IMR-90 (cell line): ENCODE results near the gene TANC2. TPM values are rescaled to one million over a fixed set of nuclear protein-coding genes. Genes with fewer than 3 reads are reported as not detected.

Source experiments
- ATAC-seq: fragments of 200-7000 bp; cut with Tn5 transposase; 2 replicates; pipeline ENCODE4 v1.9.1; 2020; ENCODE audit warnings: low read depth, mild to moderate bottlenecking, moderate library complexity
- BruUV-seq: library from RNA; stranded (reverse); fragments of 400-500 nt; replicated peaks from 2 replicates; lab custom pipeline; 2021; lab: Mats Ljungman, UMichigan
- CTCF ChIA-PET: fragments of 300-600 bp; formaldehyde crosslinking; extraction: SDS; loops from one replicate; lab custom pipeline; 2021; ENCODE audit warnings: antibody characterized with exemption; lab: Yijun Ruan, JAX
- POLR2A ChIA-PET: fragments of 300-600 bp; sonication (Branson Sonifier 250); formaldehyde crosslinking; loops from one replicate; lab custom pipeline; 2022; ENCODE audit warnings: antibody characterized with exemption; ENCODE audit not compliant: unreplicated experiment; lab: Charles Lee
- DNase-seq: peaks from one replicate; pipeline ENCODE4 v3.0.0; 2013
- H2AFZ ChIP-seq: replicated peaks from 2 replicates; pipeline ENCODE3; 2013; ENCODE audit warnings: low read length, mild to moderate bottlenecking; ENCODE audit not compliant: poor library complexity
- H2AK5ac ChIP-seq: 2 replicates; pipeline ENCODE4 v1.6.1; 2013; ENCODE audit warnings: low read depth, low read length, inconsistent platforms
- H2AK9ac ChIP-seq: replicated peaks from 2 replicates; pipeline ENCODE3; 2013; ENCODE audit warnings: mild to moderate bottlenecking, low read depth, low read length, moderate library complexity; ENCODE audit not compliant: poor library complexity
- H2BK120ac ChIP-seq: 2 replicates; pipeline ENCODE4 v1.6.1; 2013; ENCODE audit warnings: low read depth, low read length, inconsistent platforms
- H2BK15ac ChIP-seq: 3 replicates; pipeline ENCODE4 v1.6.1; 2013; ENCODE audit warnings: low read depth, low read length, inconsistent platforms
- H2BK20ac ChIP-seq: 2 replicates; pipeline ENCODE4 v1.6.1; 2013; ENCODE audit warnings: low read depth, mild to moderate bottlenecking, inconsistent platforms, low read length, moderate library complexity
- H2BK5ac ChIP-seq: 2 replicates; pipeline ENCODE4 v1.6.1; 2013; ENCODE audit warnings: mild to moderate bottlenecking, low read depth, low read length, inconsistent platforms; ENCODE audit not compliant: poor library complexity, severe bottlenecking
- H3K14ac ChIP-seq: replicated peaks from 2 replicates; pipeline ENCODE4 v1.6.1; 2013; ENCODE audit warnings: low read depth, low read length, inconsistent platforms
- H3K18ac ChIP-seq: 2 replicates; pipeline ENCODE4 v1.6.1; 2013; ENCODE audit warnings: low read depth, low read length, control low read depth
- H3K23ac ChIP-seq: 2 replicates; pipeline ENCODE4 v1.6.1; 2013; ENCODE audit warnings: low read depth, low read length, inconsistent platforms
- H3K27ac ChIP-seq: 2 replicates; pipeline ENCODE4 v1.5.1; 2013; ENCODE audit warnings: mild to moderate bottlenecking, control low read depth, low read length; ENCODE audit not compliant: insufficient read depth
- H3K27me3 ChIP-seq: 2 replicates; pipeline ENCODE4 v1.6.1; 2013; ENCODE audit warnings: low read length; ENCODE audit not compliant: control insufficient read depth, insufficient read depth
- H3K36me3 ChIP-seq: 2 replicates; pipeline ENCODE4 v1.6.1; 2013; ENCODE audit warnings: low read length, mixed read lengths; ENCODE audit not compliant: control insufficient read depth, insufficient read depth
- H3K4ac ChIP-seq: 2 replicates; pipeline ENCODE4 v1.6.1; 2013; ENCODE audit warnings: low read depth, low read length, inconsistent platforms
- H3K4me1 ChIP-seq: 2 replicates; pipeline ENCODE4 v1.6.1; 2013; ENCODE audit warnings: low read length, mixed read lengths; ENCODE audit not compliant: control insufficient read depth, insufficient read depth
- H3K4me2 ChIP-seq: 2 replicates; pipeline ENCODE4 v1.6.1; 2013; ENCODE audit warnings: low read depth, mild to moderate bottlenecking, control low read depth, low read length, moderate library complexity
- H3K4me3 ChIP-seq: 2 replicates; pipeline ENCODE4 v1.5.1; 2013; ENCODE audit warnings: low read depth, mild to moderate bottlenecking, control low read depth, low read length, moderate library complexity; ENCODE audit not compliant: insufficient read depth
- H3K56ac ChIP-seq: 2 replicates; pipeline ENCODE4 v1.6.1; 2013; ENCODE audit warnings: low read length, inconsistent platforms; ENCODE audit not compliant: insufficient read depth; ENCODE audit errors: extremely low read depth
- H3K79me1 ChIP-seq, 2 experiments: 2 replicates each; pipeline ENCODE4 v1.6.1; 2013; ENCODE audit warnings: low read length in 2 of 2, inconsistent platforms in 1 of 2, low read depth in 1 of 2
- H3K9ac ChIP-seq: 2 replicates; pipeline ENCODE4 v1.6.1; 2013; ENCODE audit warnings: low read depth, low read length, control low read depth
- H3K9me1 ChIP-seq: 2 replicates; pipeline ENCODE4 v1.6.1; 2013; ENCODE audit warnings: low read length, inconsistent platforms; ENCODE audit not compliant: insufficient read depth
- H3K9me3 ChIP-seq: 2 replicates; pipeline ENCODE4 v1.6.1; 2013; ENCODE audit warnings: low read length; ENCODE audit not compliant: control insufficient read depth, insufficient read depth
- H4K20me1 ChIP-seq: 2 replicates; pipeline ENCODE4 v1.6.1; 2013; ENCODE audit warnings: low read length, inconsistent platforms; ENCODE audit not compliant: insufficient read depth
- H4K5ac ChIP-seq: 2 replicates; pipeline ENCODE4 v1.6.1; 2013; ENCODE audit warnings: mild to moderate bottlenecking, low read depth, low read length, control low read depth
- H4K8ac ChIP-seq, 2 experiments: 2 replicates each; pipeline ENCODE4 v1.6.1; 2013; ENCODE audit warnings: low read depth in 2 of 2, low read length in 2 of 2, control low read depth in 1 of 2, inconsistent platforms in 1 of 2
- H4K91ac ChIP-seq: 2 replicates; pipeline ENCODE4 v1.6.1; 2013; ENCODE audit warnings: low read depth, low read length, inconsistent platforms; ENCODE audit not compliant: insufficient read depth
- BHLHE40 ChIP-seq: fragments of 150-350 bp; IDR thresholded peaks from 2 replicates; pipeline ENCODE4 v1.6.1; 2016; ENCODE audit warnings: mild to moderate bottlenecking, low read depth, low read length
- CEBPB ChIP-seq: IDR thresholded peaks from 2 replicates; pipeline ENCODE4 v1.6.1; 2012; ENCODE audit warnings: low read depth, low read length, improper control_type of control experiment
- CHD1 ChIP-seq: IDR thresholded peaks from 2 replicates; pipeline ENCODE4 v1.6.1; 2012; ENCODE audit warnings: low read depth, low read length, improper control_type of control experiment
- FOS ChIP-seq: fragments of 150-350 bp; IDR thresholded peaks from 2 replicates; pipeline ENCODE4 v1.6.1; 2016; ENCODE audit warnings: low read depth, low read length
- MAFK ChIP-seq: IDR thresholded peaks from 2 replicates; pipeline ENCODE4 v1.6.1; 2012; ENCODE audit warnings: low read depth, low read length, improper control_type of control experiment
- MAZ ChIP-seq: IDR thresholded peaks from 2 replicates; pipeline ENCODE4 v1.6.1; 2012; ENCODE audit warnings: low read depth, mild to moderate bottlenecking, low read length, improper control_type of control experiment, moderate library complexity, borderline replicate concordance
- MXI1 ChIP-seq: IDR thresholded peaks from 2 replicates; pipeline ENCODE4 v1.6.1; 2012; ENCODE audit warnings: low read depth, mild to moderate bottlenecking, low read length, moderate library complexity, borderline replicate concordance
- NFE2L2 ChIP-seq: fragments of 150-350 bp; IDR thresholded peaks from 2 replicates; pipeline ENCODE4 v1.6.1; 2016; ENCODE audit warnings: low read depth, mild to moderate bottlenecking, low read length
- POLR2A ChIP-seq: IDR thresholded peaks from 2 replicates; pipeline ENCODE4 v1.6.1; 2012; ENCODE audit warnings: mild to moderate bottlenecking, low read depth, low read length
- RAD21 ChIP-seq: IDR thresholded peaks from 2 replicates; pipeline ENCODE4 v1.6.1; 2012; ENCODE audit warnings: low read length, improper control_type of control experiment
- RCOR1 ChIP-seq: IDR thresholded peaks from 2 replicates; pipeline ENCODE4 v1.6.1; 2012; ENCODE audit warnings: mild to moderate bottlenecking, low read length, improper control_type of control experiment; ENCODE audit not compliant: insufficient replicate concordance
- RFX5 ChIP-seq: IDR thresholded peaks from 2 replicates; pipeline ENCODE4 v1.8.0; 2012; ENCODE audit warnings: low read depth, mild to moderate bottlenecking, low read length, moderate library complexity
- USF2 ChIP-seq: fragments of 150-350 bp; IDR thresholded peaks from 2 replicates; pipeline ENCODE4 v1.6.1; 2017; ENCODE audit warnings: mild to moderate bottlenecking, antibody characterized with exemption, low read length, low read depth
- whole genome bisulfite sequencing, 2 experiments: methylation state at CpG; one replicate each; pipeline versions ENCODE4 v1.1.5 to v1.1.7; 2013; ENCODE audit warnings: missing lambda C conversion rate in 2 of 2; ENCODE audit not compliant: insufficient read length in 1 of 2; ENCODE audit errors: extremely low coverage in 2 of 2; 5-methylcytosine and 5-hydroxymethylcytosine counted together
- dilution Hi-C: fragments of 300-500 bp; cut with HindIII; formaldehyde crosslinking; loops from one replicate; pipeline ENCODE4 v1.14.3; 2018; ENCODE audit warnings: low sequenced_read_pairs; ENCODE audit not compliant: unreplicated experiment
- in situ Hi-C: fragments of 300-500 bp; cut with MboI; formaldehyde crosslinking; loops from 3 replicates; pipeline ENCODE4 v1.14.3; 2019; ENCODE audit warnings: low sequenced_read_pairs, inconsistent platforms, mixed read lengths
- intact Hi-C: fragments of 100-400 bp; cut with micrococcal nuclease; formaldehyde crosslinking; loops from 2 replicates; pipeline ENCODE4 v1.10.0; 2022
- polyA plus RNA-seq, 3 experiments: library from polyadenylated mRNA; depleted of rRNA; stranded (reverse); fragments of >200 nt; gene quantifications; 2 replicates each; pipeline ENCODE4 v1.2.3, GENCODE V29; 2012; ENCODE audit warnings: low replicate concordance in 1 of 3
- total RNA-seq: library from RNA; depleted of rRNA; stranded (reverse); fragments of >200 nt; gene quantifications from 2 replicates; pipeline ENCODE4 v1.2.3, GENCODE V29; 2012
- TF ChIP-seq, protein P1 (sequence below): fragments of 150-350 bp; IDR thresholded peaks from 2 replicates; pipeline ENCODE4 v1.6.1; 2016; ENCODE audit warnings: low read depth, mild to moderate bottlenecking, low read length, moderate library complexity, borderline replicate concordance
- TF ChIP-seq, protein P2 (sequence below): conservative IDR thresholded peaks from 2 replicates; pipeline ENCODE4 v1.5.1; 2012; ENCODE audit warnings: mild to moderate bottlenecking, low read depth, low read length, improper control_type of control experiment

TANC2 gene
- total and polyA plus RNA-seq, 2 of the 4 experiments (the other 2 are of a cell fraction) = 20.6 to 41.4 TPM

DNA sequence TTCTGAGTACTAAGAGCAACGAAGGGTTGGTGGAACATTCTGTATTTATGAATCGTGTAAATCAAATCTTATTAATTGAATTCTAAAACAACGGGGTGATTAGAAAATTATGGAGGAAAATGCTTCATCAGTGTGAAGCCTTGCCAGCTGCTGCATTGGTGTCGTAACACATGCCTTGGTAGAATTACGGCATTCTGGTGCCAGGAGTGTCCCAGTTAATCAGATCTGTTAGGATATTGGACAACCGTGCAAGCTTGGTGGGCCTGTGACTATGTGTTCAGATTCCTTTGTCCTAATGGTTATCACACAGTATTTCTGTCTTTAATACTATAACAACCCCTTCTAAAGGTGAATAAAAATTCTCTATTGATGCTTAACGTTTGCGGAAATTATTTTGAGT lies 44.2 kb upstream of the TANC2 start:
- H2BK5ac ChIP-seq = no peak overlapping the region
- DNase-seq (no peak), ATAC-seq (no peak)
- WGBS, 2 experiments = 40% methylated on average over 1 of the region's 8 CpGs; no CpG with 5 or more reads in 1 of the 2 experiments
- no peaks in the 10 kb centered on the region for H3K9me1 ChIP-seq
- H3K4me1 ChIP-seq = peaks cover 7% of the 10 kb centered on the region
- no peak overlapping the region for H3K56ac ChIP-seq
- H3K23ac ChIP-seq = no peak overlapping the region
- in situ Hi-C loops (no loop called here), intact Hi-C loops (no loop called here), dilution Hi-C loops (no loop called here)
- H3K79me1 ChIP-seq = no peaks in the 10 kb centered on the region
- TF ChIP-seq, protein P1, sequence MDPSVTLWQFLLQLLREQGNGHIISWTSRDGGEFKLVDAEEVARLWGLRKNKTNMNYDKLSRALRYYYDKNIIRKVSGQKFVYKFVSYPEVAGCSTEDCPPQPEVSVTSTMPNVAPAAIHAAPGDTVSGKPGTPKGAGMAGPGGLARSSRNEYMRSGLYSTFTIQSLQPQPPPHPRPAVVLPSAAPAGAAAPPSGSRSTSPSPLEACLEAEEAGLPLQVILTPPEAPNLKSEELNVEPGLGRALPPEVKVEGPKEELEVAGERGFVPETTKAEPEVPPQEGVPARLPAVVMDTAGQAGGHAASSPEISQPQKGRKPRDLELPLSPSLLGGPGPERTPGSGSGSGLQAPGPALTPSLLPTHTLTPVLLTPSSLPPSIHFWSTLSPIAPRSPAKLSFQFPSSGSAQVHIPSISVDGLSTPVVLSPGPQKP = no peak
- no peak for TF ChIP-seq MXI1
- no peak for TF ChIP-seq MAFK
- TF ChIP-seq FOS = no peak
- TF ChIP-seq CHD1 = no peak
- no peak for TF ChIP-seq BHLHE40
- TF ChIP-seq, protein P2, sequence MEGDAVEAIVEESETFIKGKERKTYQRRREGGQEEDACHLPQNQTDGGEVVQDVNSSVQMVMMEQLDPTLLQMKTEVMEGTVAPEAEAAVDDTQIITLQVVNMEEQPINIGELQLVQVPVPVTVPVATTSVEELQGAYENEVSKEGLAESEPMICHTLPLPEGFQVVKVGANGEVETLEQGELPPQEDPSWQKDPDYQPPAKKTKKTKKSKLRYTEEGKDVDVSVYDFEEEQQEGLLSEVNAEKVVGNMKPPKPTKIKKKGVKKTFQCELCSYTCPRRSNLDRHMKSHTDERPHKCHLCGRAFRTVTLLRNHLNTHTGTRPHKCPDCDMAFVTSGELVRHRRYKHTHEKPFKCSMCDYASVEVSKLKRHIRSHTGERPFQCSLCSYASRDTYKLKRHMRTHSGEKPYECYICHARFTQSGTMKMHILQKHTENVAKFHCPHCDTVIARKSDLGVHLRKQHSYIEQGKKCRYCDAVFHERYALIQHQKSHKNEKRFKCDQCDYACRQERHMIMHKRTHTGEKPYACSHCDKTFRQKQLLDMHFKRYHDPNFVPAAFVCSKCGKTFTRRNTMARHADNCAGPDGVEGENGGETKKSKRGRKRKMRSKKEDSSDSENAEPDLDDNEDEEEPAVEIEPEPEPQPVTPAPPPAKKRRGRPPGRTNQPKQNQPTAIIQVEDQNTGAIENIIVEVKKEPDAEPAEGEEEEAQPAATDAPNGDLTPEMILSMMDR = no peak
- no peak for TF ChIP-seq POLR2A
- no peak for TF ChIP-seq CEBPB
- TF ChIP-seq RFX5 = no peak
- no peak for TF ChIP-seq RCOR1
- TF ChIP-seq RAD21 = no peak
- TF ChIP-seq MAZ = no peak
- TF ChIP-seq USF2 = no peak
- TF ChIP-seq NFE2L2 = no peak
- no peak overlapping the region for H3K18ac ChIP-seq
- no peak overlapping the region for H3K4me3 ChIP-seq
- H4K91ac ChIP-seq = no peak overlapping the region
- no peak overlapping the region for H2BK15ac ChIP-seq
- H2BK20ac ChIP-seq = no peak overlapping the region
- H3K4ac ChIP-seq = no peak overlapping the region
- no peak overlapping the region for H2AK5ac ChIP-seq
- no peaks in the 10 kb centered on the region for H4K20me1 ChIP-seq
- H3K36me3 ChIP-seq = no peaks in the 10 kb centered on the region
- no peak overlapping the region for H3K14ac ChIP-seq
- no peaks in the 10 kb centered on the region for H3K9me3 ChIP-seq
- H3K27me3 ChIP-seq = no peaks in the 10 kb centered on the region
- ChIA-PET POLR2A (no interaction called here), CTCF (no interaction called here)
- H2BK120ac ChIP-seq = no peak overlapping the region
- H3K4me2 ChIP-seq = no peak overlapping the region
- H3K27ac ChIP-seq = no peak overlapping the region
- no peak overlapping the region for H2AK9ac ChIP-seq
- H2AFZ ChIP-seq = no peak overlapping the region
- no peak overlapping the region for H3K9ac ChIP-seq
- H4K5ac ChIP-seq = no peak overlapping the region
- BruUV-seq = no TSS peak
- no peak overlapping the region for H4K8ac ChIP-seq
